Activated naive CD8-positive, alpha-beta T cell treated with anti-CD3 and anti-CD28 coated beads, Interleukin-2, amount 10 ng/mL, durations not matched to agents 7 days and 5 days (primary cell): ENCODE data around the gene CHST11. TPM values are rescaled to one million over a fixed set of nuclear protein-coding genes. Genes with fewer than 3 reads are reported as not detected.

ENCODE experiments used
- ATAC-seq: fragments of 150-1000 bp; cut with Tn5 transposase; one replicate; pipeline ENCODE4 v1.10.0; 2021; ENCODE audit warnings: low read depth, moderate library complexity
- POLR2A ChIA-PET: fragments of 350-600 bp; sonication (Branson Sonifier 250); formaldehyde crosslinking; loops from one replicate; lab custom pipeline; 2021; ENCODE audit warnings: antibody characterized with exemption; lab: Charles Lee
- DNase-seq: peaks from one replicate; pipeline ENCODE4 v3.0.0; 2021
- H3K27ac Mint-ChIP-seq: one replicate; pipeline ENCODE4 v1.8.0; 2022; ENCODE audit warnings: mild to moderate bottlenecking, mixed read lengths
- H3K27me3 Mint-ChIP-seq: one replicate; pipeline ENCODE4 v1.8.0; 2022; ENCODE audit warnings: mild to moderate bottlenecking, moderate library complexity, mixed read lengths
- H3K36me3 Mint-ChIP-seq: one replicate; pipeline ENCODE4 v1.8.0; 2021; ENCODE audit warnings: mild to moderate bottlenecking, mixed read lengths
- H3K4me1 Mint-ChIP-seq: one replicate; pipeline ENCODE4 v1.8.0; 2021; ENCODE audit warnings: mixed read lengths
- H3K4me3 Mint-ChIP-seq: one replicate; pipeline ENCODE4 v1.8.0; 2022; ENCODE audit warnings: mild to moderate bottlenecking, moderate library complexity, mixed read lengths
- H3K9me3 Mint-ChIP-seq: one replicate; pipeline ENCODE4 v1.8.0; 2021; ENCODE audit warnings: mixed read lengths
- total RNA-seq, 2 experiments: library from RNA; stranded (reverse); gene quantifications; one replicate each; pipeline ENCODE4 v1.2.3, GENCODE V29; 2021

Gene CHST11
- total RNA-seq, 2 experiments from 2014 or later, result 64.9 to 72.9 TPM

DNA sequence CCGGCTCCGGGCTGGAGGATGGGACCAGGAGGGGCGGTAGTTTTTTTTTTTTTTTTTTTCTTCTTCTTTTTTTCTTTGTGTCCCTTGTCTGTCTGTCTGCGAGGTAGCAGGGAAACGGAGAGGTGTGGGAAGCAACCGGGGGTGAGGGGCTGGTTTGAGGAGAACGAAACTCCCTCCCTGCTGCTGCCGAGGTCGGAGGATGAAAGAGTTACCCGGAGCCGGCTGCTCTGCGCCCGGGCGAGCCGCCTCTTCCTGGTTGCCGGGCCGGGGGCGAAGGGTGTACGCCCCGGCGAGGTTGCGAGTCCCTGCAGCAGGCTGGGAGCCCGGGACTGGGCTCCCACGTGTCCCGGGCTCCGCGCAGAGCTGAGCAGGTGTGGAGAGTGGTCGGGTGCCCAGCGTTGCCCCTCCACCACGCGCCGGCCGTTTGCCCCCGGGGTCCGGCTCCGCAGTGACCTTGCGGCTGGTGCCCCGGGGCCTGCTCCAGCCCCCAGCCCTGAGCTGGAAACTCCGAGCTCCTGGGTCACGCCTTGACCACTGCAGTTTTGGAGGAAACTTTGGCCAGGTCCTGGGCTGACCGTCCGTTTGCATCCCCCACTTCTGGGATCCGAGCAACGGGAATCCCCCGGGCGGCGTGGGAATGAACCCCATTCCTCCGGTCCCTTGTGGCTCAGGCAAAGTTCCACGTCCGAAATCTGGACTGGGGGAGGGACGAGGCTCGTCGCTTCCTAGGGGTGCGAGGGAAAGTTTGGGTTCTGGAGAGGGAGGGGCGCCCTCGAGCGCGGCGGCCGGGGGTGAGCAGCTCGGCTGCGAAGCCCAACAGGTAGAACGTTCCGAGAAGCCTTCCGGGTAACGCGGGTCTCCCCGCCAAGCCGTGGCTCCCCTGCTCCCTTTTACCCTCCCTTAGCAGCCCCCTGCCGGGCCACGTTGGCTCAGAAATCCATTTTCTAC lies 1.3 kb downstream of the CHST11 start:
- peak; percentile 70 for DNase-seq
- ATAC-seq, result peak; percentile 34
- Mint-ChIP-seq H3K9me3 (no peaks in the 10 kb centered on the region), H3K36me3 (peaks cover 8% of the 10 kb centered on the region), H3K4me3 (peak overlapping the region; percentile 99), H3K27ac (peak overlapping the region; percentile 94), H3K4me1 (peaks cover 41% of the 10 kb centered on the region), H3K27me3 (no peaks in the 10 kb centered on the region)
- POLR2A ChIA-PET, result interaction anchor here (1.0 to 6.8 kb wide), 17 partner anchors 9 to 263 kb away, joined by 3 to 63 read pairs (median 8); no protein-coding TSS in a partner anchor

DNA sequence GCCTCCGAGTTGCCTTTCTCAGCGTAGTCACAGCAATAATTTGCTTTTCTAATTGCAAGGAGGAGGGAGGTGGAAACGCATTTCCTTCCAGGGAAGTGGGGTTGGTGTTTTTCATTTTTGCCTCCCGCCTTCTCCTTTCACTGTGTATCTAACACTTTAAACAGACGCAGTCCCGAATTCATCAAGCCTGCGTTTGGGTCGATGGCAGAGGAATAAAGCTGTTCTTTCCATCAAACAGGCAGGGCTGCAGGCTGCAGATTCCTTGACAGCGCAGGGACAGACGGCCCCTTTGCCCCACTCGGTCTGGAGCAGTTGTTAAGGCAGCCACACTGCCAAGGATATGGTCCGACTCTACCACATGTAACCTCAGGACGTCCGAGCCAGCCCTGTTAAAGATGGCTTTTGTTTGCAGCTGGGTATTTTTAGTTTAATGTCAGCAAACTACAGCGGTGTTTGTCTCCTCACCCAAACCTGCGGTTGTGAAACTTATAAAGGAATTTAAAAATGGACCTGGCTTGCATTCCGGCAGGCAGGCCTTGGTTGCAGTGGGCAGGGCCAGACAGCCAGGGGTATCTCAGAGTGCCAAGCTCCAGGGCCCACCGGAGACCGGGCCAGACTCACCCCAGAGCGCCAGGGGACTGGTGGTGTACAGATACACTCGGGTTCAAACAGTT lies 2.1 kb downstream of the CHST11 start:
- peak overlapping the region; percentile 87 for H3K27ac Mint-ChIP-seq
- peak; percentile 40 for DNase-seq
- peak overlapping the region; percentile 99 for H3K4me3 Mint-ChIP-seq
- H3K27me3 Mint-ChIP-seq, result no peaks in the 10 kb centered on the region
- ATAC-seq, result no peak
- peaks cover 14% of the 10 kb centered on the region for H3K36me3 Mint-ChIP-seq
- H3K9me3 Mint-ChIP-seq, result no peaks in the 10 kb centered on the region
- peaks cover 44% of the 10 kb centered on the region for H3K4me1 Mint-ChIP-seq
- POLR2A ChIA-PET, result interaction anchor here (1.0 to 6.8 kb wide), 19 partner anchors 8 to 649 kb away, joined by 3 to 63 read pairs (median 5); partner anchors contain the start of gene WASHC4

DNA sequence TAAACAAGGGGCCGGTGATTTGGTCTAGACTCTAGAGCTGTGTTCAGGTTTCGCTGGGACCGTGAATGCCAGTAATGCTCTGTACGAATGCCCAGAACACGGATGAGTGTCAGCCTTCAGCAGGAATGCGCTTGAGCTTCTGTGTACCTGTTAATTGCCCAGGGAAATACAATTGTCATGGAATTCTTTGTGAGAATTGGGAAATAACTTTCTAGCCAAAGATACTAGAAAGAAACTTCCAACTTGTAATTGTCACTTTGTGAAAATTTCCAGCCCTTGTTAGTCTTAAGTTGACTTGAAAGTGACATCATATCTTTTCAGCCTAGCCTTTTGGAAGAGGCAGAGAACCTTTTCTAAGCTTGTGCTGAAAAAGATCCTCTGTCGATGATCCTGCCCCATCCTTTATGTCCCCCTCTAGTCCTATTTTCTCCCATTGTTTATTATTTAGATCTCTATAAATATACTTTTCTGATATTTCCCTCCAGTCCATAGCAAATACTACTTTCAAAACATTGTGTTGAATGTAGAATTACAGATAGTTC lies 2.7 kb downstream of the CHST11 start:
- H3K4me1 Mint-ChIP-seq, result peaks cover 47% of the 10 kb centered on the region
- peak overlapping the region; percentile 87 for H3K27ac Mint-ChIP-seq
- DNase-seq, result no peak
- peak overlapping the region; percentile 99 for H3K4me3 Mint-ChIP-seq
- H3K9me3 Mint-ChIP-seq, result no peaks in the 10 kb centered on the region
- POLR2A ChIA-PET, result interaction anchor here (0.9 to 6.8 kb wide), 12 partner anchors 8 to 649 kb away, joined by 3 to 63 read pairs (median 6); partner anchors contain the start of gene WASHC4
- ATAC-seq, result no peak
- H3K27me3 Mint-ChIP-seq, result no peaks in the 10 kb centered on the region
- peaks cover 15% of the 10 kb centered on the region for H3K36me3 Mint-ChIP-seq

DNA sequence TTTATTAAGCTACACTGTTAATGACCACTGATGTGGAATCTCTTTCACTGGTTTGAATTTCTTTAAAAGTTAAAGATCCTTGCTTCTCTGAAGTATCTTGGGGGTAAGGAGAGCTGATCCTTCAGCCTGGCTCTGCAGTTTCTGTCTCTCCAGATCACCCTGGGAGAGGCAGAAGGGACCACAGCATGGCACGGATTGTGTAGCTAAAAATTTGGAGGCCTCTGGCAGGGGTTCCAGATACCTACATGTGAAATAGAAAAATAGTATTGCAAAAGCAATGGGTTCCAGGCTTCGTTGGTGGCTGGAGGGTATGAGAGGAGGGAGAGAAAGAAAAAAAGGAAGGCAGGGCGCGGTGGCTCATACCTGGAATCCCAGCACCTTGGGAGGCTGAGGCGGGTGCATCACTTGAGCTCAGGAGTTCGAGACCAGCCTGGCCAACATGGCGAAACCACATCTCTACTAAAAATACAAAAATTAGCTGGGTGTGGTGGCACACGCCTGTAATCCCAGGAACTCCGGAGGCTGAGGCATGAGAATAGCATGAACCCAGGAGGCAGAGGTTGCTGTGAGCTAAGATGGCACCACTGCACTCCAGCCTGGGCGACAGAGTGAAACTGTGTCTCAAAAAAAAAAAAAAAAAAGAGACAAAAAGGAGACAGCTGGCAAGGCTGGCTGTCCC lies 3.4 kb downstream of the CHST11 start:
- POLR2A ChIA-PET, result interaction anchor here (0.9 to 6.8 kb wide), 6 partner anchors 13 to 648 kb away, joined by 4 to 63 read pairs (median 6); partner anchors contain the start of gene WASHC4
- no peak for DNase-seq
- no peak for ATAC-seq
- no peaks in the 10 kb centered on the region for H3K9me3 Mint-ChIP-seq
- H3K27ac Mint-ChIP-seq, result peak overlapping the region; percentile 87
- H3K36me3 Mint-ChIP-seq, result peaks cover 20% of the 10 kb centered on the region
- peak overlapping the region; percentile 99 for H3K4me3 Mint-ChIP-seq
- peaks cover 51% of the 10 kb centered on the region for H3K4me1 Mint-ChIP-seq
- no peaks in the 10 kb centered on the region for H3K27me3 Mint-ChIP-seq

DNA sequence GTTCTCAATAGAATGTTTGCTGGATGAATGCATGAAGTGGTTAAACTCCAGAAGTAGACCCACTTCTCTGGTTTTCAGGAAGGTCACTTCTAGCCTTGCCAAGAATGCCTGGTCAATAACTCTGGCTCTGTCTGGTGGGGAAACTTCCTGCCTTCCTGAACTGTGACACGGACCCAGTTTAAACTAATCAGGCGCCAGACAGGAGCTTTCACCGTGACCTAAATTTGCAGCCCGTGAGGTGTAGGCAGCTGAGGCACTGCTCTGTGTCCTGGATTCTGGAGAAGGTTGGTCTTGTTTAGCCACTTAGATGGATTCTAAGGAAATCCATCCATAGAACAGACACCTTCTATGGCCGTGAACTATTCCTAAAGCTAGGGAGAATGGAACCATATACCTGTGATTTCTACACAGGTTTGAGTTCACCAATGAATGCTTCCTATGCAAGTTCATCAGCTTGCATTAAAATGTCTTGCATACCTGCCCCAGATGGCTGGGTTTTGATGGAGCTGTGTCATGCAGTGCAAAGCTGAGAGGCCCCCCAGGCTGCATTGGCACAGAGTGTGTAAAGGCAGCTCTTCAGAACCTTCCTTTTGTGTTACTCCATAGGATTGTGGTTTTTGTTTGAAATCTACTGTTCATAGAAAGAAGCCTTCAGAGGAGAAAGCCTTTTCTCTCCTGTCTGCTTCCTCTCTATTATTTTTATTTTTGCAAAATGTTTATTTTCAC lies 4.4 kb downstream of the CHST11 start:
- peaks cover 20% of the 10 kb centered on the region for H3K36me3 Mint-ChIP-seq

DNA sequence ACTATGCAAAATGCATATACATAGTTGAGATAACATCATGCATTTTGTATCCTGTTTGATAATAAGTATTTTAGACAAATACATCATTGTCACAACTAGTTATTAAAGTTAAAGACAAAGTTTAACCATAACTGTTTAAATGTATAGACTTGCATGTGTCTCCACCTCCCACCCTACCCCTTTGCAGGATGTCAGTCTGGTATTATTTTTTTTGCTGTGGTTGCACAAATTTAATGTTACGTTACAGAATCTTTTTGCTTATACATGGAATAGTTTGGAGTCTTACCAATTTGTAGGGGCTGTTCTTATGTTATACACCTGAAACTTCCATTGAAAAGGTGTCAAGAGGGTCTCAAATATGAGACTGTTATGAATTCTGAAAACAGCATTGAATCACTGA lies 5.6 kb downstream of the CHST11 start:
- ATAC-seq (no peak), DNase-seq (no peak)
- no peaks in the 10 kb centered on the region for H3K27me3 Mint-ChIP-seq
- peak overlapping the region; percentile 92 for H3K27ac Mint-ChIP-seq
- H3K4me3 Mint-ChIP-seq, result peak overlapping the region; percentile 82
- no peaks in the 10 kb centered on the region for H3K9me3 Mint-ChIP-seq
- peaks cover 62% of the 10 kb centered on the region for H3K4me1 Mint-ChIP-seq
- H3K36me3 Mint-ChIP-seq, result peaks cover 22% of the 10 kb centered on the region
- POLR2A ChIA-PET, result interaction anchor here (1.0 to 6.8 kb wide), 2 partner anchors 15 to 16 kb away, joined by 8 to 63 read pairs; no protein-coding TSS in a partner anchor

More for the DNA sequence above, 4.4 kb downstream of the CHST11 start:
- Mint-ChIP-seq H3K4me1 (peaks cover 51% of the 10 kb centered on the region), H3K9me3 (no peaks in the 10 kb centered on the region), H3K4me3 (peak overlapping the region; percentile 99), H3K27me3 (no peaks in the 10 kb centered on the region), H3K27ac (peak overlapping the region; percentile 70)
- POLR2A ChIA-PET, result interaction anchor here (0.7 to 6.8 kb wide), 5 partner anchors 12 to 107 kb away, joined by 3 to 63 read pairs (median 3); no protein-coding TSS in a partner anchor
- DNase-seq, result no peak
- ATAC-seq, result no peak

DNA sequence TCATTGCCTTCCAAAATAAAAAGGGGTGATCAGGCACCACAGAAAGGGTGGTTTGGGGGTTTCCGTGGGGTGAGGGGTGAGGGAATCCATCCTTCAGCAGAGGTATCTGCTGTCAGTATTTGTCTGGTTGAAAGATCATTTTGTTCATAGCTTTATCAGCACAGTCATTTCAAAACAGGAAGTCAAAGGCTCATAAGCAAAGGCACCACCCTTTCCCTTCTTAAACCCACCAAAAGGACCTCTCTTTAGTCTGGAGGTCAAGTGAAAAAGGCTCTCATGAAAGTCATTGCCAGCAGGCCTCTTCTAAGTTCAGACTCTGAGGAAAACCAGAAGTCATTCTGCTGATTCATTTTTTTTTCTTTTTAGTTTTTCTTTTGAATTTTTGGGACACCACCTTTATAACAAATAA lies 6.2 kb downstream of the CHST11 start:
- Mint-ChIP-seq H3K27me3 (no peaks in the 10 kb centered on the region), H3K36me3 (peaks cover 27% of the 10 kb centered on the region), H3K9me3 (no peaks in the 10 kb centered on the region), H3K4me1 (peaks cover 68% of the 10 kb centered on the region), H3K4me3 (peak overlapping the region; percentile 82), H3K27ac (peak overlapping the region; percentile 92)
- DNase-seq (peak; percentile 45), ATAC-seq (peak; percentile 64)
- POLR2A ChIA-PET, result interaction anchor here (0.7 to 1.0 kb wide), 3 partner anchors 15 to 22 kb away, joined by 3 to 8 read pairs (median 3); no protein-coding TSS in a partner anchor

DNA sequence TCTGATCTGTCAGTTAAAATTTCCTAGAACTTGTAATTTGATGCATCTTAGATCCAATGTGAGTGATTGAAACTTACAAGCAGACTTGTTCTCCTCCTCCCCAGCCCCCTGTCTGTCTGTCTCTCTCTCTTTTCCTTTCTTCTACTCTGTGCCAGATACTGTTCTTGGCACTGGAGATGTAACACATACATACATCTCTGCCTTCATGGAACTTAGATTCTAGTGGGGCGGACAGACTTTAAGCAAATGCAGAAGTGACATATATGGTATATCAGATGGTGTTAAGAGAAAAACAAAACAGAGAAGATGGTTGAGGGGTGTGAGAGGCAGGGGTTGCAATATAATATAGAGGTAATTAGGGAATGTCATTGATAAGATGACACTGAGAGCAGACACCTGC lies 6.6 kb downstream of the CHST11 start:
- POLR2A ChIA-PET, result interaction anchor here (0.7 to 1.0 kb wide), 4 partner anchors 15 to 936 kb away, joined by 3 to 8 read pairs (median 3); no protein-coding TSS in a partner anchor
- Mint-ChIP-seq H3K36me3 (peaks cover 28% of the 10 kb centered on the region), H3K9me3 (no peaks in the 10 kb centered on the region), H3K27ac (peak overlapping the region; percentile 92), H3K4me1 (peaks cover 72% of the 10 kb centered on the region), H3K27me3 (no peaks in the 10 kb centered on the region), H3K4me3 (peak overlapping the region; percentile 82)
- DNase-seq (no peak), ATAC-seq (peak; percentile 26)

DNA sequence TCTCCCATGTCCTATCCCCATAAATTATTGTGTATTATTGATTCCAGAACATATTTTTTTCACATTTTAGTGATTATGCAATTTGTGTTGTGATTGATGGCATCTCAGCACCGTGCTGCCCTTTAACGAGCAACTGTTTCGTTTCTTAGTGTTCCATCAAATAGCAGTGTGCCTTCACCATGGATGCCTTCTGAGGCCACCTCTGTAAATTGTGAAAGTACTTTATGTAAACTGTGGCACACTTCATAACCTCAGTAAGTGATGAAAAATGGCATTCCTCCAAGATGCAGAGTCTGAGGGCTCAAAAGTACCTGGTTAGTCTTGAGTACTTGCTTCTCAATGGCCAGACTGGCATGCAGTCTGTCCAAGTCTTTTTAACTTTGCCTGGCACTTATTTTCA lies 8.2 kb downstream of the CHST11 start:
- H3K4me1 Mint-ChIP-seq, result peaks cover 79% of the 10 kb centered on the region
- H3K4me3 Mint-ChIP-seq, result peak overlapping the region; percentile 39
- POLR2A ChIA-PET, result interaction anchor here (1.0 to 3.9 kb wide), 3 partner anchors 13 to 104 kb away, joined by 3 to 23 read pairs (median 3); no protein-coding TSS in a partner anchor
- no peaks in the 10 kb centered on the region for H3K27me3 Mint-ChIP-seq
- ATAC-seq (no peak), DNase-seq (no peak)
- H3K36me3 Mint-ChIP-seq, result peaks cover 30% of the 10 kb centered on the region
- H3K27ac Mint-ChIP-seq, result peak overlapping the region; percentile 35
- no peaks in the 10 kb centered on the region for H3K9me3 Mint-ChIP-seq

DNA sequence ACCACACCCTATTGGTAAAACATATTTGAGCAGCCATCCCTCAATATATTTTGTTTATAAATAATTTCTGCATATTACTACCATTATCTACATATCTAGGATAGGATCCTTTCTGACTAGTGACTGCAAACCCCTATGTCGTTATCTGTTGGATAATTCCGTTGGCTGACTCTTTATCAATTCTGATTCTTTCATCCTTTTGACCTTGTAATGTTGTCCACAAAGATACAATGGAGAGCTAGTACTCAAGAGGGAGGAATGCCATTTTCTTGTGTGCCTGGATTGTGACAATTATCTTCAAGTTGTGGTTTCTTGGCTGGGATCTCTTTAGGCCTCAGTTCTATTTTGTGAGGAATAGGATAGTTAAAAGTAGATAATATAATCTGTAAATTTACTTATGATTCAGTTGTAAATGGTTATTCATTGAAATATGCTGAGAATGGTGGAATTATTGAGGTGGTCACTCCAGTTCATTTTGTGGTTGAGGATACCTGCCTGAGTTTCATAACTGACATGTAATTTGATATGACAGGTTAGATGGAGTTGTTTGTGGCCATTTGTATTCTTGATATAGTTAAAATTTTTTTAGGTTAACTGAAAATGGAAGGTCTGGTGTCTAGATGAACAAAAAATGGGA lies 10.1 kb downstream of the CHST11 start:
- ATAC-seq (no peak), DNase-seq (no peak)
- H3K4me3 Mint-ChIP-seq, result peak overlapping the region; percentile 71
- H3K27ac Mint-ChIP-seq, result peak overlapping the region; percentile 78
- no peaks in the 10 kb centered on the region for H3K27me3 Mint-ChIP-seq
- H3K36me3 Mint-ChIP-seq, result peaks cover 43% of the 10 kb centered on the region
- H3K4me1 Mint-ChIP-seq, result peaks cover 80% of the 10 kb centered on the region
- POLR2A ChIA-PET, result interaction anchor here (2.0 to 3.9 kb wide), 3 partner anchors 9 to 27 kb away, joined by 8 to 23 read pairs (median 12); no protein-coding TSS in a partner anchor
- peaks cover 7% of the 10 kb centered on the region for H3K9me3 Mint-ChIP-seq

DNA sequence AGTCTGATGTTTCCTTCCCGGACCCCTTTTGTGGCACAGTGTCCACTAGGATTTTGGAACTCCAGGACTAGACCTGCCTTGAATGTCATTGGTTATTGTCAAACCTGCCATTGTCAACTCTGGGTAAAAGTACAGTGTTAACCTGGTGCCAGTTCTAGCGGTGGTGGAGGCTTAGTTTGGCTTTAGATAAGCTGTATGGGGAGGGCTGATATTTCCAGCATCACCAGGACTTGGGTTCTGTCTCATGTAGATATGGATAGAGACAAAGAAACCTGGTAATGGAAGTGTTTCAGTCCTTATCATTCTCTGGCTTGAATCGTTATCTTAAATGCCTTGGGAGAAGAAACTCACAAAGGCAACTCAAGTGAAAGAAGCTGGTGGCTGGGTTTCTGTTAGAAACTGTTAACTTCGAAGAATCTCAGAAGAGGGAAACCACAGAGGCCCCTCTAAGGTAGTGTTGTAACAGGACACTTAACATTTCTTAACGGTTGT lies 10.6 kb downstream of the CHST11 start:
- POLR2A ChIA-PET, result interaction anchor here (0.7 to 3.9 kb wide), 6 partner anchors 9 to 220 kb away, joined by 3 to 23 read pairs (median 6); no protein-coding TSS in a partner anchor
- Mint-ChIP-seq H3K36me3 (peaks cover 46% of the 10 kb centered on the region), H3K4me3 (peak overlapping the region; percentile 71), H3K27ac (peak overlapping the region; percentile 78), H3K4me1 (peaks cover 81% of the 10 kb centered on the region), H3K27me3 (no peaks in the 10 kb centered on the region), H3K9me3 (peaks cover 7% of the 10 kb centered on the region)
- ATAC-seq, result peak; percentile 48
- DNase-seq, result no peak
